ENCODE measurements around the gene COP1.
"Not testable (repeated sequence)": the region's sequence is repeated elsewhere in the genome, so short reads cannot be mapped to it uniquely, and the experiment has no call there.

The COP1 gene

GRCh38 chr1:176032040-176032645 lies 174.9 kb downstream of the COP1 start:
- no peak for DNase-seq

- DNase-seq, result no peak
Observed at GRCh38 chr1:176029609-176030008, 177.5 kb downstream of the COP1 start.

GRCh38 chr1:176029155-176029554 lies 177.9 kb downstream of the COP1 start:
- DNase-seq, result no peak

- DNase-seq, result not testable (repeated sequence)
Observed at GRCh38 chr1:176027934-176028333, 179.2 kb downstream of the COP1 start.

GRCh38 chr1:176022574-176022973 lies 184.5 kb downstream of the COP1 start:
- DNase-seq, result no peak

GRCh38 chr1:176017722-176018121 lies 189.4 kb downstream of the COP1 start:
- DNase-seq, result no peak

- DNase-seq, result no peak
Observed at GRCh38 chr1:176009951-176010350, 197.1 kb downstream of the COP1 start.

GRCh38 chr1:176007756-176008389 lies 199.2 kb downstream of the COP1 start:
- not testable (repeated sequence) for DNase-seq

GRCh38 chr1:175994660-175995059 lies 212.4 kb downstream of the COP1 start:
- not testable (repeated sequence) for DNase-seq

- DNase-seq, result not testable (repeated sequence)
Observed at GRCh38 chr1:175992825-175993224, 214.3 kb downstream of the COP1 start.

GRCh38 chr1:175992202-175992601 lies 214.9 kb downstream of the COP1 start:
- not testable (repeated sequence) for DNase-seq

- no peak for DNase-seq
Observed at GRCh38 chr1:175984813-175985212, 222.3 kb downstream of the COP1 start.

- no peak for DNase-seq
Observed at GRCh38 chr1:175984057-175984812, 222.9 kb downstream of the COP1 start.

- DNase-seq, result not testable (repeated sequence)
Observed at GRCh38 chr1:175983363-175983762, 223.7 kb downstream of the COP1 start.

- DNase-seq, result no peak
Observed at GRCh38 chr1:175981128-175981527, 226.0 kb downstream of the COP1 start.

- no peak for DNase-seq
Observed at GRCh38 chr1:175978926-175979325, 228.2 kb downstream of the COP1 start.

- DNase-seq, result no peak
Observed at GRCh38 chr1:175978476-175978875, 228.6 kb downstream of the COP1 start.

- DNase-seq, result no peak
Observed at GRCh38 chr1:175976865-175977642, 230.0 kb downstream of the COP1 start.

GRCh38 chr1:175969231-175969630 lies 237.9 kb downstream of the COP1 start:
- no peak for DNase-seq

GRCh38 chr1:175968486-175969172 lies 238.5 kb downstream of the COP1 start:
- DNase-seq, result no peak

- DNase-seq, result no peak
Observed at GRCh38 chr1:175963740-175964139, 243.3 kb downstream of the COP1 start.

- DNase-seq, result no peak
Observed at GRCh38 chr1:175960169-175960568, 246.9 kb downstream of the COP1 start.

GRCh38 chr1:175951627-175952026 lies 255.5 kb downstream of the COP1 start:
- DNase-seq, result no peak
